Anterior cingulate cortex (tissue), 58 donors: ENCODE results near the gene KRTAP4-5.
"Not testable (repeated sequence)": the region's sequence is repeated elsewhere in the genome, so short reads cannot be mapped to it uniquely, and the experiment has no call there.

Experiments used
- DNase-seq, 58 donors: peaks; one replicate each; lab custom pipeline; 2025; lab: John Stamatoyannopoulos, UW

Gene KRTAP4-5

GRCh38 chr17:41116297-41116696 is 33.3 kb downstream of the KRTAP4-5 start:
- no peak for DNase-seq

GRCh38 chr17:41111151-41111885 is 38.3 kb downstream of the KRTAP4-5 start:
- no peak for DNase-seq

GRCh38 chr17:41108728-41109386 is 40.8 kb downstream of the KRTAP4-5 start:
- not testable (repeated sequence) for DNase-seq

- no peak for DNase-seq
Observed at GRCh38 chr17:41107941-41108450, 41.6 kb downstream of the KRTAP4-5 start.

- DNase-seq, result not testable (repeated sequence)
Observed at GRCh38 chr17:41105347-41105746, 44.3 kb downstream of the KRTAP4-5 start, which contains the start of gene KRTAP4-9. TSS of gene KRTAP4-9 (plus strand) at chr17:41105389. CDS start at chr17:41105389, 0 bp downstream.

GRCh38 chr17:41104386-41105038 is 45.1 kb downstream of the KRTAP4-5 start:
- not testable (repeated sequence) for DNase-seq

GRCh38 chr17:41103896-41104295 is 45.7 kb downstream of the KRTAP4-5 start:
- DNase-seq, result no peak

- no peak for DNase-seq
Observed at GRCh38 chr17:41101586-41102259, 47.9 kb downstream of the KRTAP4-5 start, which contains the start of gene KRTAP4-16. TSS of gene KRTAP4-16 (minus strand) at chr17:41102209. CDS start at chr17:41102209, 0 bp downstream.

- not testable (repeated sequence) for DNase-seq
Observed at GRCh38 chr17:41099682-41100480, 49.7 kb downstream of the KRTAP4-5 start.
